PC-3 (cell line): Measurements from ENCODE around the gene PUS7L.

Experiments
- EZH2 ChIP-seq: fragments of 300-600 bp; sonication (generic); IDR thresholded peaks from one replicate; pipeline ENCODE4 v1.6.1; 2017; ENCODE audit warnings: antibody characterized with exemption, mild to moderate bottlenecking, low read length; ENCODE audit not compliant: unreplicated experiment
- TF ChIP-seq, protein P1 (sequence below): fragments of 300-600 bp; sonication (generic); conservative IDR thresholded peaks from 2 replicates; pipeline ENCODE4 v1.5.1; 2017; ENCODE audit warnings: antibody characterized with exemption, low read depth, mild to moderate bottlenecking, low read length

DNA sequence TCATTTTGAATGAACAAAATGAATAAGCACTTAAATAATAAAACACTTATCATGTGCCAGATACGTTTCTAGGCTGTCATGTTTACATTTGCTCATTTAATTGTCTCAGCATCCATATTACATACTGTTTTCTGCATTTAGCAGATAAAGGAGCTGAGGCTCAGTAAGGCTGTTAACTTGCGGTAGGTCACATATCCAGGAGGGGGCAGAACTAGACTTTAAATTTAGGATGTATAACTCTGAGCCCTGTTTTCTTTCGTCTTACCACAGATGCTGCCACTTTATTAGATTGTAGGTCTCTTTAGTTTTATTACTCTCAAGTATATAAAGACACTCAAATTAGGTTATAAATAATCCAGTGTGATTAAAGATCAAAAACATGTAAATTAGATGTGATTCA lies 17.9 kb upstream of the PUS7L start:
- TF ChIP-seq, protein P1, sequence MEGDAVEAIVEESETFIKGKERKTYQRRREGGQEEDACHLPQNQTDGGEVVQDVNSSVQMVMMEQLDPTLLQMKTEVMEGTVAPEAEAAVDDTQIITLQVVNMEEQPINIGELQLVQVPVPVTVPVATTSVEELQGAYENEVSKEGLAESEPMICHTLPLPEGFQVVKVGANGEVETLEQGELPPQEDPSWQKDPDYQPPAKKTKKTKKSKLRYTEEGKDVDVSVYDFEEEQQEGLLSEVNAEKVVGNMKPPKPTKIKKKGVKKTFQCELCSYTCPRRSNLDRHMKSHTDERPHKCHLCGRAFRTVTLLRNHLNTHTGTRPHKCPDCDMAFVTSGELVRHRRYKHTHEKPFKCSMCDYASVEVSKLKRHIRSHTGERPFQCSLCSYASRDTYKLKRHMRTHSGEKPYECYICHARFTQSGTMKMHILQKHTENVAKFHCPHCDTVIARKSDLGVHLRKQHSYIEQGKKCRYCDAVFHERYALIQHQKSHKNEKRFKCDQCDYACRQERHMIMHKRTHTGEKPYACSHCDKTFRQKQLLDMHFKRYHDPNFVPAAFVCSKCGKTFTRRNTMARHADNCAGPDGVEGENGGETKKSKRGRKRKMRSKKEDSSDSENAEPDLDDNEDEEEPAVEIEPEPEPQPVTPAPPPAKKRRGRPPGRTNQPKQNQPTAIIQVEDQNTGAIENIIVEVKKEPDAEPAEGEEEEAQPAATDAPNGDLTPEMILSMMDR: peak; percentile 86
- no peak for TF ChIP-seq EZH2
